ENCODE measurements around the gene TOX2. TPM values are rescaled to one million over a fixed set of nuclear protein-coding genes. Genes with fewer than 3 reads are reported as not detected.

The TOX2 gene
- total and polyA plus RNA-seq, 2 of the 4 experiments (the other 2 are of a cell fraction), result 1.3 to 17.5 TPM

DNA sequence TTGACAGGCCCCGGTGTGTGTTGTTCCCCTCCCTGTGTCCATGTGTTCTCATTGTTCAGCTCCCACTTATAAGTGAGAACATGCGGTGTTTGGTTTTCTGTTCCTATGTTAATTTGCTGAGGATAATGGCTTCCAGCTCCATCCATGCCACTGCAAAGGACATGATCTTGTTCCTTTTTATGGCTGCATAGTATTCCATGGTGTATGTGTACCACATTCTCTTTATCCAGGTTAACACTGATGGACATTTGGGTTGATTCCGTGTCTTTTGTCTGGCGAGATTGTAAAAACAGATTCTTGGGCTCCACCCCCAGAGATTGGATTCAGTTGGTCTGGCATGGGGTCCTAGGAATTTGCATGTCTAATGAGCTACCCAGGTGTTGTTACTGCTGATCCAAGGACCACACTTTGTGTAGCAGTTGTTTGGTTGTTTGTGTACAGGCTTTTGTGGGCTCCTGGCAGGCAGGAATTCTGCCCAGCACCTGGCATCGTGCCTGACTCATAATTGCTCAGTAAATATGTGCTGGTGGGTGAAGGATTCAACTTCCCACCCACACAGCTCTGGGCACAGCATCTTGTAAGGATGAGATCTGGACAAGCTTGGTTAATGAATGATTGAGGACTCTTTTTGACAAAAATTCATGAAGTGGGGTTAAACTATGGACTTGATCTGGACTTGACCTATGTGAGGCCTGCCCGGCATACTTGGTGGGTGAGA, 5.2 kb downstream of the TOX2 start:
- Histone ChIP-seq H2BK15ac (ENCODE audit: low read depth, low read length) (no peak overlapping the region), H3K9ac (ENCODE audit: low read depth, low read length) (no peak overlapping the region), H3K27me3 (ENCODE audit: control insufficient read depth, insufficient read depth, low read length) (no peaks in the 10 kb centered on the region), H3K79me1 (ENCODE audit: low read depth in 1 of 2, low read length in 2 of 2) (peaks cover 44 to 94% of the 10 kb centered on the region in 2 experiments), H3K4me1 (ENCODE audit: control insufficient read depth, insufficient read depth, low read length) (peaks cover 10% of the 10 kb centered on the region), H4K91ac (ENCODE audit: insufficient read depth, low read depth, low read length) (no peak overlapping the region), H3K9me3 (ENCODE audit: control insufficient read depth, insufficient read depth, low read length) (no peaks in the 10 kb centered on the region), H2BK120ac (ENCODE audit: low read depth, low read length) (no peak overlapping the region), H2AK5ac (ENCODE audit: low read depth, low read length) (no peak overlapping the region), H3K14ac (replicated peaks; ENCODE audit: low read depth, low read length) (0 out of 2 replicates have a peak overlapping the region, but pooled peaks have one; percentile 30), H3K27ac (ENCODE audit: insufficient read depth, low read length) (no peak overlapping the region), H4K20me1 (ENCODE audit: insufficient read depth, low read length) (peaks cover 72% of the 10 kb centered on the region), H3K56ac (ENCODE audit: extremely low read depth, insufficient read depth, low read length) (no peak overlapping the region), H3K4me2 (ENCODE audit: low read depth, low read length) (no peak overlapping the region), H4K8ac (ENCODE audit: low read depth in 2 of 2, low read length in 2 of 2) (no peak overlapping the region), H2AFZ (replicated peaks; ENCODE audit: low read length, poor library complexity) (no peak overlapping the region), H3K23ac (ENCODE audit: low read depth, low read length) (no peak overlapping the region), H2BK20ac (ENCODE audit: low read depth, low read length) (no peak overlapping the region), H3K4me3 (ENCODE audit: insufficient read depth, low read depth, low read length) (no peak overlapping the region), H4K5ac (ENCODE audit: low read depth, low read length) (no peak overlapping the region), H2BK5ac (ENCODE audit: low read depth, low read length, poor library complexity, severe bottlenecking) (no peak overlapping the region), H3K9me1 (ENCODE audit: insufficient read depth, low read length) (peaks cover 37% of the 10 kb centered on the region), H3K36me3 (ENCODE audit: control insufficient read depth, insufficient read depth, low read length) (no peaks in the 10 kb centered on the region), H3K18ac (ENCODE audit: low read depth, low read length) (no peak overlapping the region), H2AK9ac (replicated peaks; ENCODE audit: low read depth, low read length, poor library complexity) (no peak overlapping the region), H3K4ac (ENCODE audit: low read depth, low read length) (no peak overlapping the region)
- WGBS, 2 experiments (ENCODE audit: extremely low coverage in 2 of 2, insufficient read length in 1 of 2), result no CpG with 5 or more reads among the region's 6 CpGs
- CTCF ChIA-PET, result interaction anchor here (1.2 kb wide), 1 partner anchor 41 kb away, joined by 3 read pairs; no protein-coding TSS in a partner anchor
- in situ Hi-C loops (cut with MboI; ENCODE audit: low sequenced_read_pairs), result loop anchor here (10.0 kb wide), 1 partner anchor 165 kb away; no protein-coding TSS in a partner anchor
- DNase-seq (no peak), ATAC-seq (ENCODE audit: low read depth) (no peak)
- POLR2A ChIA-PET (ENCODE audit: unreplicated experiment), result no interaction called here
- BruUV-seq (replicated peaks), result no TSS peak
- dilution Hi-C loops (cut with HindIII; ENCODE audit: low sequenced_read_pairs, unreplicated experiment), result no loop called here
- intact Hi-C loops (cut with micrococcal nuclease), result loop anchor here (5.0 kb wide), 1 partner anchor 168 kb away; no protein-coding TSS in a partner anchor
- TF ChIP-seq CTCF (conservative IDR thresholded peaks at IDR 0.05; ENCODE audit: low read depth, low read length), result no peak
- no peak for TF ChIP-seq RCOR1 (IDR thresholded peaks at IDR 0.05; ENCODE audit: insufficient replicate concordance, low read length)
- no peak for TF ChIP-seq CHD1 (IDR thresholded peaks at IDR 0.05; ENCODE audit: low read depth, low read length)
- TF ChIP-seq POLR2A (IDR thresholded peaks at IDR 0.05; ENCODE audit: low read depth, low read length), result no peak
- TF ChIP-seq BHLHE40 (IDR thresholded peaks at IDR 0.05; ENCODE audit: low read depth, low read length), result no peak
- TF ChIP-seq CEBPB (IDR thresholded peaks at IDR 0.05; ENCODE audit: low read depth, low read length), result no peak
- TF ChIP-seq FOS (IDR thresholded peaks at IDR 0.05; ENCODE audit: low read depth, low read length), result no peak
- TF ChIP-seq SMC3 (IDR thresholded peaks at IDR 0.05; ENCODE audit: low read depth, low read length), result no peak
- TF ChIP-seq RAD21 (IDR thresholded peaks at IDR 0.05; ENCODE audit: low read length), result no peak
- no peak for TF ChIP-seq MAZ (IDR thresholded peaks at IDR 0.05; ENCODE audit: borderline replicate concordance, low read depth, low read length)
- TF ChIP-seq MXI1 (IDR thresholded peaks at IDR 0.05; ENCODE audit: borderline replicate concordance, low read depth, low read length), result no peak
- TF ChIP-seq USF2 (IDR thresholded peaks at IDR 0.05; ENCODE audit: low read depth, low read length), result no peak
- TF ChIP-seq MAFK (IDR thresholded peaks at IDR 0.05; ENCODE audit: low read depth, low read length), result no peak
- no peak for TF ChIP-seq RFX5 (IDR thresholded peaks at IDR 0.05; ENCODE audit: low read depth, low read length)
- TF ChIP-seq, protein P1, sequence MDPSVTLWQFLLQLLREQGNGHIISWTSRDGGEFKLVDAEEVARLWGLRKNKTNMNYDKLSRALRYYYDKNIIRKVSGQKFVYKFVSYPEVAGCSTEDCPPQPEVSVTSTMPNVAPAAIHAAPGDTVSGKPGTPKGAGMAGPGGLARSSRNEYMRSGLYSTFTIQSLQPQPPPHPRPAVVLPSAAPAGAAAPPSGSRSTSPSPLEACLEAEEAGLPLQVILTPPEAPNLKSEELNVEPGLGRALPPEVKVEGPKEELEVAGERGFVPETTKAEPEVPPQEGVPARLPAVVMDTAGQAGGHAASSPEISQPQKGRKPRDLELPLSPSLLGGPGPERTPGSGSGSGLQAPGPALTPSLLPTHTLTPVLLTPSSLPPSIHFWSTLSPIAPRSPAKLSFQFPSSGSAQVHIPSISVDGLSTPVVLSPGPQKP (IDR thresholded peaks at IDR 0.05; ENCODE audit: borderline replicate concordance, low read depth, low read length), result no peak

All from IMR-90 (cell line).